Measurements from ENCODE around the gene ABRACL. TPM values are rescaled to one million over a fixed set of nuclear protein-coding genes. Genes with fewer than 3 reads are reported as not detected.
A peak's percentile ranks its signal among the peaks of the same experiment; 100 is the strongest.

The ABRACL gene
- total and polyA plus RNA-seq, 9 of the 15 experiments (the other 6 are each of a cell fraction or from before 2014, with no cell fraction given): 1.1 to 5.2 (median 1.9) TPM

- TF ChIP-seq ZBTB9 (CRISPR knock-in tag; IDR thresholded peaks at IDR 0.05) (no peak), POLR2AphosphoS5 (IDR thresholded peaks at IDR 0.05; ENCODE audit: control insufficient read depth, insufficient read depth, low read depth, low read length) (peak; percentile 86), NR2C2 (CRISPR knock-in tag; IDR thresholded peaks at IDR 0.05) (no peak), NR2C2 (tag; IDR thresholded peaks at IDR 0.05) (peak; percentile 52; the same call in 1 of the 2 replicates), IRF1 (CRISPR knock-in tag; IDR thresholded peaks at IDR 0.05; ENCODE audit: borderline replicate concordance) (no peak), MAZ (CRISPR knock-in tag; conservative IDR thresholded peaks at IDR 0.05 in 1 of 2, IDR thresholded peaks at IDR 0.05 in 1 of 2) (peak; percentile 79 to 89; a peak in 3 of 4 replicates), CTCFL (IDR thresholded peaks at IDR 0.05; ENCODE audit: borderline replicate concordance, insufficient read depth, low read depth, low read length, poor library complexity, severe bottlenecking) (peak; percentile 89), HLTF (IDR thresholded peaks at IDR 0.05) (peak; percentile 71; the same call in 1 of the 2 replicates), CBX1 (IDR thresholded peaks at IDR 0.05; ENCODE audit: low read depth) (peak; percentile 56; the same call in 1 of the 2 replicates), ZNF395 (CRISPR knock-in tag; IDR thresholded peaks at IDR 0.05) (peak; percentile 86; the same call in 1 of the 2 replicates), POLR2G (IDR thresholded peaks at IDR 0.05; ENCODE audit: low read depth, low read length) (peak; percentile 99), RBM22 (IDR thresholded peaks at IDR 0.05; ENCODE audit: low read depth, low read length, poor library complexity, severe bottlenecking) (peak; percentile 43), ZSCAN29 (IDR thresholded peaks at IDR 0.05) (0 out of 2 replicates have a peak, but pooled peaks have one; percentile 23), GABPA (tag; conservative IDR thresholded peaks at IDR 0.05; ENCODE audit: low read depth) (peak; percentile 79), PHF20 (IDR thresholded peaks at IDR 0.05; ENCODE audit: partially characterized antibody) (peak; percentile 68), E2F6 (IDR thresholded peaks at IDR 0.05; ENCODE audit: borderline replicate concordance in 1 of 2, extremely low read depth in 1 of 2, insufficient read depth in 1 of 2, insufficient read length in 1 of 2, low read depth in 1 of 2, low read length in 1 of 2, poor library complexity in 1 of 2, severe bottlenecking in 1 of 2) (peak; percentile 12 to 68), TFAM (CRISPR knock-in tag; conservative IDR thresholded peaks at IDR 0.05) (no peak)
Observed at GRCh38 chr6:138987643-138988468, 40.7 kb upstream of the ABRACL start, which contains the start of gene REPS1 (continued).

Data from K562 (cell line).